Testis (tissue), 3 donors: Measurements from ENCODE around the gene COMMD3. TPM values are rescaled to one million over a fixed set of nuclear protein-coding genes. Genes with fewer than 3 reads are reported as not detected.

Source experiments
- DNase-seq: peaks from one replicate; pipeline ENCODE4 v3.0.0-alpha.2; 2019
- H3K27ac ChIP-seq, 2 donors: fragments of 200-600 bp; sonication (generic); one replicate each; pipeline ENCODE4 v1.5.1; 2019
- H3K27me3 ChIP-seq: fragments of 200-600 bp; sonication (generic); one replicate; pipeline ENCODE4 v1.5.1; 2019
- H3K36me3 ChIP-seq: fragments of 200-600 bp; sonication (generic); one replicate; pipeline ENCODE4 v1.5.1; 2017; ENCODE audit warnings: low read depth; ENCODE audit errors: missing control alignments
- H3K4me1 ChIP-seq: fragments of 200-600 bp; sonication (generic); one replicate; pipeline ENCODE4 v1.5.1; 2019
- H3K4me3 ChIP-seq, 2 donors: fragments of 200-600 bp; sonication (generic); one replicate each; pipeline ENCODE4 v1.5.1; 2017 to 2019
- H3K9me3 ChIP-seq: fragments of 200-600 bp; sonication (generic); one replicate; pipeline ENCODE4 v1.5.1; 2017
- CTCF ChIP-seq, 3 experiments: fragments of 450-650 bp in 2 of 3; fragments of 200-600 bp in 1 of 3; sonication (generic) in 1 of 3; IDR thresholded peaks; one replicate each; pipeline ENCODE4 v1.5.1; 2016 to 2019; ENCODE audit warnings: antibody characterized with exemption in 3 of 3, mild to moderate bottlenecking in 2 of 3, moderate library complexity in 1 of 3
- POLR2A ChIP-seq: fragments of 450-650 bp; IDR thresholded peaks from one replicate; pipeline ENCODE4 v1.6.1; 2017; ENCODE audit warnings: antibody characterized with exemption, mild to moderate bottlenecking, moderate library complexity
- WGBS, 2 donors: methylation state at CpG; one replicate each; pipeline ENCODE4 v1.1.5; 2018; 5-methylcytosine and 5-hydroxymethylcytosine counted together
- intact Hi-C: fragments of 100-400 bp; cut with DNase I; formaldehyde crosslinking; loops from one replicate; pipeline ENCODE4 v1.15.1; 2023; ENCODE audit warnings: low total_unique reads
- polyA plus RNA-seq: library from polyadenylated mRNA; stranded (reverse); fragments of 350-450 nt; fragmentation: Illumina TruSeq; extraction: RNeasy Lipid Tissue Mini Kit (QIAGEN cat#74804); gene quantifications from one replicate; pipeline ENCODE4 v1.2.3, GENCODE V29; 2014; ENCODE audit warnings: low read depth, low replicate concordance; ENCODE audit not compliant: insufficient read depth
- total RNA-seq, 2 donors: library from RNA; depleted of rRNA; stranded (reverse); fragments of >200 nt; gene quantifications; one replicate each; pipeline ENCODE4 v1.2.3, GENCODE V29; 2016

COMMD3 gene
- total and polyA plus RNA-seq, 3 donors from 2014 or later = 40.6 to 70.2 (median 42.5) TPM

GRCh38 chr10:22341926-22342196 lies 25.7 kb downstream of the COMMD3 start:
- Histone ChIP-seq H3K27me3 (no peaks in the 10 kb centered on the region), H3K4me3 (peak overlapping the region in 1 of 2 donors; percentile 94), H3K9me3 (no peaks in the 10 kb centered on the region), H3K36me3 (no peaks in the 10 kb centered on the region), H3K27ac (peak overlapping the region in 1 of 2 donors; percentile 99), H3K4me1 (peaks cover 11% of the 10 kb centered on the region)
- TF ChIP-seq CTCF (IDR thresholded peaks at IDR 0.05) (no peak), POLR2A (no peak)
- WGBS, 2 donors = 29 to 44% methylated on average over 3 of the region's 3 CpGs
- intact Hi-C loops = loop anchor here (10.0 kb wide), 1 partner anchor 93 kb away; no protein-coding TSS in a partner anchor
- DNase-seq = no peak

- WGBS, 2 donors = 52 to 54% methylated on average over 3 of the region's 3 CpGs
- Histone ChIP-seq H3K4me1 (peaks cover 11% of the 10 kb centered on the region), H3K4me3 (no peak overlapping the region), H3K36me3 (no peaks in the 10 kb centered on the region), H3K27ac (no peak overlapping the region), H3K9me3 (no peaks in the 10 kb centered on the region), H3K27me3 (no peaks in the 10 kb centered on the region)
- DNase-seq = no peak
- intact Hi-C loops = loop anchor here (10.0 kb wide), 1 partner anchor 92 kb away; no protein-coding TSS in a partner anchor
- TF ChIP-seq CTCF (IDR thresholded peaks at IDR 0.05) (no peak), POLR2A (no peak)
These were observed 26.2 kb downstream of the COMMD3 start for GRCh38 chr10:22342421-22342820.

DNA sequence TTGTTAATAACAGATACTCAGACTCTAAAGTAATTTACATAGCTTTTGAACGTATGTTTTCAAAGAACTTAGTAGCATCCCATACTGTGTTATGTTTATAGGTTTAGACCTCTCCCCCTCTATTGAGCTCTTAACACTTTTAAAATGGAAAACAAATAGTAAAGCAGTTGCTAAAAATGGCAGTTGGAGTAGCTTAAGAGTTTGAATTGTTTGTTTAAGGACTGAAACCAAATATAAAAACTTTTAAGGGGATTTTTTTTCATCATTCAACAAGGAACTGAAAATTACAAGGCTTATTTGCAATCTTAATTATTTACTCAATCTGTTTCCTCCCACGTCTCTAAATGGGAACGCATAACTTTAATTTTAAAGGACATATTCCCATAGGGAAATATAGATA lies 27.5 kb downstream of the COMMD3 start:
- H3K4me3 ChIP-seq = no peak overlapping the region
- H3K36me3 ChIP-seq = no peaks in the 10 kb centered on the region
- no peaks in the 10 kb centered on the region for H3K9me3 ChIP-seq
- 14 to 19% methylated on average over 3 of the region's 3 CpGs for WGBS, 2 donors
- no peak overlapping the region for H3K27ac ChIP-seq
- intact Hi-C loops = loop anchor here (10.0 kb wide), 1 partner anchor 91 kb away; no protein-coding TSS in a partner anchor
- H3K4me1 ChIP-seq = peaks cover 11% of the 10 kb centered on the region
- H3K27me3 ChIP-seq = no peaks in the 10 kb centered on the region
- no peak for TF ChIP-seq CTCF (IDR thresholded peaks at IDR 0.05)
- no peak for TF ChIP-seq POLR2A
- no peak for DNase-seq

- no peak for DNase-seq
- Histone ChIP-seq H3K27ac (no peak overlapping the region), H3K36me3 (no peaks in the 10 kb centered on the region), H3K4me1 (peaks cover 11% of the 10 kb centered on the region), H3K27me3 (no peaks in the 10 kb centered on the region), H3K9me3 (no peaks in the 10 kb centered on the region), H3K4me3 (no peak overlapping the region)
- TF ChIP-seq POLR2A (no peak), CTCF (IDR thresholded peaks at IDR 0.05) (no peak)
- 37 to 48% methylated on average over 1 of the region's 1 CpG for WGBS, 2 donors
- intact Hi-C loops = loop anchor here (10.0 kb wide), 1 partner anchor 91 kb away; no protein-coding TSS in a partner anchor
These were observed 28.1 kb downstream of the COMMD3 start for GRCh38 chr10:22344249-22344648.

- WGBS, 2 donors = 12 to 26% methylated on average over 2 to 26 of the region's 26 CpGs
- no peaks in the 10 kb centered on the region for H3K36me3 ChIP-seq
- TF ChIP-seq POLR2A (no peak), CTCF (IDR thresholded peaks at IDR 0.05) (no peak)
- H3K9me3 ChIP-seq = no peaks in the 10 kb centered on the region
- no peak overlapping the region for H3K27ac ChIP-seq
- peak overlapping the region; percentile 46 to 62 for H3K4me3 ChIP-seq
- DNase-seq = no peak
- intact Hi-C loops = loop anchor here (10.0 kb wide), 1 partner anchor 90 kb away; no protein-coding TSS in a partner anchor
- no peaks in the 10 kb centered on the region for H3K27me3 ChIP-seq
- H3K4me1 ChIP-seq = peaks cover 11% of the 10 kb centered on the region
These were observed 28.7 kb downstream of the COMMD3 start for GRCh38 chr10:22344781-22345300.
